Spinal cord (tissue), 10 donors: ENCODE measurements around the gene IGLL5. TPM values are rescaled to one million over a fixed set of nuclear protein-coding genes. Genes with fewer than 3 reads are reported as not detected.

Experiments
- DNase-seq, 6 donors: peaks; one replicate each; pipeline versions ENCODE4 v3.0.0 to v3.0.0-alpha.2; 2013 to 2015; ENCODE audit warnings: low spot score in 6 of 6, low read depth in 4 of 6
- H3K27ac ChIP-seq: one replicate; pipeline ENCODE4 v1.5.1; 2013; ENCODE audit warnings: low read depth, low read length, control low read depth
- H3K27me3 ChIP-seq: one replicate; pipeline ENCODE4 v1.6.1; 2013; ENCODE audit warnings: low read length; ENCODE audit not compliant: control insufficient read depth, insufficient read depth
- H3K36me3 ChIP-seq: one replicate; pipeline ENCODE4 v1.6.1; 2013; ENCODE audit warnings: low read length; ENCODE audit not compliant: control insufficient read depth, insufficient read depth
- H3K4me1 ChIP-seq: one replicate; pipeline ENCODE4 v1.6.1; 2013; ENCODE audit warnings: low read length; ENCODE audit not compliant: control insufficient read depth, insufficient read depth
- H3K4me3 ChIP-seq: one replicate; pipeline ENCODE4 v1.5.1; 2013; ENCODE audit warnings: low read depth, low read length, control low read depth
- H3K9me3 ChIP-seq: one replicate; pipeline ENCODE4 v1.6.1; 2013; ENCODE audit warnings: low read length; ENCODE audit not compliant: control insufficient read depth, insufficient read depth
- WGBS: methylation state at CpG from one replicate; pipeline ENCODE4 v1.1.5; 2013; ENCODE audit warnings: missing lambda C conversion rate; ENCODE audit not compliant: insufficient coverage; 5-methylcytosine and 5-hydroxymethylcytosine counted together
- polyA plus RNA-seq, 2 donors: library from polyadenylated mRNA; unstranded; fragments of 120-200 nt; gene quantifications; one replicate each; pipeline ENCODE4 v1.2.1, GENCODE V29; 2013; ENCODE audit not compliant: insufficient read length in 2 of 2
- total RNA-seq, 2 donors: library from RNA; depleted of rRNA in 1 of 2; stranded (reverse); fragments of 120-200 nt in 1 of 2; fragments of >200 nt in 1 of 2; gene quantifications; one replicate each; pipeline versions ENCODE4 v1.2.3 to v1.2.4, GENCODE V29; 2013 to 2014
- donor health status: healthy.

Gene IGLL5
- total and polyA plus RNA-seq, 4 donors = 0.99 TPM; not detected in 3

DNA sequence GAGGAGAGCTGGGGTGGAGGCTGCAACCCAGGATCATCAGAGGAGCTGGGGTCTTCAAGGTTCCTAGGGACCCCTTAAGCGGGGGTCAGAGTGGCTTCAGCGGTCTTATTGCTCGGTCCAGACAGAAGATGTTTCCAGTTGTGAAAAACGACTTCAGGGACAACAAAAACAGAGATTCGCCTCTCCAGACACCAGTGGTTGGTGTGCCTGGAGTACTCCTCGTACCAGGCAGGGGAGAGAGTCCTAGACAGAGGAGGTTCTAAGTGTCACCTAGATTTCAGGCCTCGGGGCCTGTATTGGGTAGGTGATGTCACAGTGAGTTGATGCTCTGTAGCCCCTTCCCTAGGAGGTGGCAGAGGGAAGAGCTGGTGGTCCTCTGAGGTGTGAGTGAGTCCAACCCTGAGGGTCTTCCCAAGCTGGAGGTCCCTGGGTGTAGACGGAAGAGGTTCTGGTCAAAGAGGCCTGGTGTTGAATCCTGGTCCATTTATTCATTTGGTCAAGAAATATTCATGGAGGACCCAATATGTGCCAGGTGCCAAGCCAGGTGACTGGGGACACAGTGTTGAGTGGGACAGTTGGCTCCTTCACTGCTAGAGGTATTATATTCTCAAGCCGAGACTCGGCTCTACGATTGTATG is 4.4 kb upstream of the IGLL5 start:
- Histone ChIP-seq H3K27me3 (no peaks in the 10 kb centered on the region), H3K27ac (no peak overlapping the region), H3K4me1 (no peaks in the 10 kb centered on the region), H3K9me3 (no peaks in the 10 kb centered on the region), H3K4me3 (no peak overlapping the region), H3K36me3 (no peaks in the 10 kb centered on the region)
- DNase-seq = no peak
- 89% methylated on average over 11 of the region's 11 CpGs for WGBS

DNA sequence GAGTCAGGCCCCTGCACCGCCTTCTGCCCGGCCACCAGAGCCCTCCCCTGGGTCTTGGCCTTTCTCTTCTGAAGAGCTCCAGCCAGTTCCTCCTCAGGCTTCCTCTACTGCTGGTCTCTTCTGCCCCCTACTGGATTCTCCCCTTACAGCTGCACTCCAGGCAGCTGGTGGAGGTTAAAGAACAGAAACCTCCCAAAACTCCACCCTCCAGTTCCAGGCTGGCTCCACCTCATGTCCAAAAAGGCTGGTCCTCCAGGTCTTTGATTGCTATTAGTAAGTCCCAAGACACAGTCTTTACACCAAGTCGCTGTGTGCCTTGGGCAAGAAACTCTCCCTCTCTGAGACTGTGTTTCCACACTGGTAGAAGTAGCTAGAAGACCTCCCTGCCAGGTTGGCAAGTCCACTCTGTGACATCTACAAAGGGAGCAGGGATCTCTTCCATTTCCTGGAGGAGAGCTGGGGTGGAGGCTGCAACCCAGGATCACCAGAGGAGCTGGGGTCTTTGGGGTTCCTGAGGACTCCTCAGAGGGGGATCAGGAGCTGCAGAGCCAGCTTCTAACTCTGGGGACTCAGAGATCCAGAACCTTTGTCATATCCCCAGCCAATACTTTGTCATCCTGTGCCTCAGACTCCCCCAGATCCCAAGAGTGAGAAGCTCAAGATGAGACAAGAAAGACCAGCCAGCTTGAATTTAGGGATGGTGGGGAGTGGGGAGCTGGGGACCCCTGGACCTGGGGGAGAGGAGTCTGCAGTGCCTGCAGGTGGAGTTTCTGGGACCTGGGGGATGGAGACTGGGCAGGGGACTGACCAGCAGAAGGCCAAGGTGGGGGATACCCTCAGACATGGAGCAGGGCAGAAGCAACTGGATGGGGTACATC is 3.4 kb upstream of the IGLL5 start:
- no peaks in the 10 kb centered on the region for H3K36me3 ChIP-seq
- 29% methylated on average over 2 of the region's 3 CpGs for WGBS
- H3K4me3 ChIP-seq = no peak overlapping the region
- H3K9me3 ChIP-seq = no peaks in the 10 kb centered on the region
- no peak overlapping the region for H3K27ac ChIP-seq
- DNase-seq = peak in 4 of 6 donors; percentile 9 to 60 (median 32)
- H3K4me1 ChIP-seq = no peaks in the 10 kb centered on the region
- H3K27me3 ChIP-seq = no peaks in the 10 kb centered on the region

DNA sequence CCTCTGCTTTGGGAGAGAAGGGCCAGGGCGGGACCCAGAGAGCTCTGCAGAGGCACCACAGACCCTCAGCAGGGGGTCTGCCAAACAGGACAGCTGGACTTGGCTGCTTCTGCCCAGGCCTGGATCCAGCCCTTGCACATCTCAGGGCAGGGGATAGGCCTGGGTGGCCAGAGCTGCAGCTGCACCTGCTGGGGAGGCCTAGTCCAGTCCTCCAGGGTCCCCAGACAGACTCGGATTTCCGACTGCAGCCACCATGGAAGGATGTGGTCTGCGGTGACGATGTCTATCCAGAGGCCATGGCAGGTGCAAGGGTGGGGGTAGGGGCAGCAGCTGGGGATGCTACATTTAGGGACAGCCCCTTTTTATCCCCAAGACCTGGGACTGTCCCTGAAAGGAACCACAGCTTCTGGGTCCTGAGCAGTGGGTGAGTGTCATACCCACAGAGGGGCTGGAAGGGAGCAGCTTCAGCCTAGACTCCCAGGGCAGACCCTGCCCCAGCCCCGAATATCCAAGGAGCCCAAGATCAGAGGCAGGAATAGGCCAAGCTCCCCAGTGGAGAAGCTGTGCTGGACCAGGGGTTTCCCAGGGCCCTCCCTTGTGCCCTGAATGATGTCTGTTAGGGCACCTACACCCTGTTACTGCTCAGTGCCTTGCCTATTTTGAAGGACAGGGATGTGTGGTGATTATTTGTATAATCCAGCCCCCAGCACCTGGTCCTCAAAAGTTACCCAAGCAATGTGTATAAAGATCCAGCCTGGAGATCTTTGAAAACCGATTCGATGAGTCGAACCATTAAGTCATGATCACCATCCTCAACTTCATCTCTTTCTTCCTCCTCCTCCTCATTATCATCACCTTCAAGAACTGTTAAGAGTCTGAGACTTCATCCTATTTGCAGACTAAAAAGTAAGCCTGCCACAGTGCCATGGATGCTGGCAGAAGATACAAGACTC is 2.5 kb upstream of the IGLL5 start:
- H3K4me3 ChIP-seq = no peak overlapping the region
- no peak for DNase-seq
- no peaks in the 10 kb centered on the region for H3K9me3 ChIP-seq
- H3K36me3 ChIP-seq = no peaks in the 10 kb centered on the region
- H3K27me3 ChIP-seq = no peaks in the 10 kb centered on the region
- H3K27ac ChIP-seq = no peak overlapping the region
- no peaks in the 10 kb centered on the region for H3K4me1 ChIP-seq
- WGBS = 87% methylated on average over 9 of the region's 9 CpGs

DNA sequence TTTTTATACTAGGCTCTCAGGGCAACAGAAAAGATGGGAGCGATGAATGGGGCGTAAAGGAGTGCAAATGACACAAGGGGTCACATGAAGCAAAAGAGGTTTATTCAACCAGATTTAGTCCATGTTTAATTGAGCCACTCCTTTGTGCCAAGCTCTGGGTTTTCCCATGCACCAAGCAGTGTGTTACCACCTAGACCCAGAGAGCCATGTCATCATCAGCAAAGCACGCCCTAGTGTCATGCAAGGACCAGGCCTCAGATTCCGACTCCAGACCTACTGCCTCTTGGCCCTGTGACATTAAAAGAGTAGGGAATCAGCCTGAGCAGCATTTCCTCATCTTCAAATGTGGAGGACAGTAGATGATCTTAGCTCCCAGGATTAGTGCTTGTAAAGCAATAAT is 1.1 kb upstream of the IGLL5 start:
- no peaks in the 10 kb centered on the region for H3K36me3 ChIP-seq
- no peaks in the 10 kb centered on the region for H3K9me3 ChIP-seq
- no peak overlapping the region for H3K4me3 ChIP-seq
- H3K27me3 ChIP-seq = no peaks in the 10 kb centered on the region
- DNase-seq = no peak
- H3K4me1 ChIP-seq = no peaks in the 10 kb centered on the region
- no peak overlapping the region for H3K27ac ChIP-seq
- 86% methylated on average over 4 of the region's 4 CpGs for WGBS

DNA sequence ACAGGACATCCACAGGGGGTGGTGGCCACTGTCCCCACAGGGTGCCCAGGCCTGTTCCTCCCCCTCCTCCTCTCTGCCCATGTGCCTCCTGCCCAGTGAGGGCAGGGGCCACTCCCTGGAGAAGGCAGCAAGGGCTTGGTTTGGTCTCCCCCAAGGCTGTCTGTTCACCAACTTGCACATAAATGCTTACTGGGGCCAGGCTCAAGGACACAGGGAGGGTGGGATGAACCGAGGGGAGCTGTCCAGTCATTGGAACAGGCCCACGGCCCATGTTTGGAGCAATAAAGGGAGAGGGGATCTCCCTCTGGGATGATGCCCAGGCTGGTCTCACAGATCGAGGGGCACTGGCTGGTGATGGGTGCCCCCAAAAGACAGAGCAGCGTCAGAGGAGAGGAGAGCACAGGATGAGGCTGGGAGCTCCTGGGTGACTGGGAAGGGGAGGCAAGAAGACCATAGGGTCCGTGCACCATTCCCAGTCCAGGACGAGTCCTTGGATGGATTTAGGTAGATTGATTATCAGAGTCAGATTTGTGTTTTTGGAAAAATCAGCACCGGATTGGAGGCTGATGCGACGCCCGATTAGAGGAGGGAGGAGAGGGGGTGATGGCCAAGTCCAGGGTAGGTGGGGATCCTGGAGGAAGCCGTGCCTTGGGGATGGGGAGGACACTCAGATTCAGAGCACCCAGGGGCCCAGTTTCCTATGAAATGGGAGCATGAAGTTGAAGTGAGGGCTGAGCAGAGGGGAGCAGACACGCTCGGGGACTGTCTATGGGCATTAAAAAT is 1.1 kb downstream of the IGLL5 start:
- Histone ChIP-seq H3K9me3 (no peaks in the 10 kb centered on the region), H3K36me3 (no peaks in the 10 kb centered on the region), H3K4me1 (no peaks in the 10 kb centered on the region), H3K27me3 (no peaks in the 10 kb centered on the region), H3K4me3 (no peak overlapping the region), H3K27ac (no peak overlapping the region)
- 80% methylated on average over 13 of the region's 13 CpGs for WGBS
- no peak for DNase-seq

DNA sequence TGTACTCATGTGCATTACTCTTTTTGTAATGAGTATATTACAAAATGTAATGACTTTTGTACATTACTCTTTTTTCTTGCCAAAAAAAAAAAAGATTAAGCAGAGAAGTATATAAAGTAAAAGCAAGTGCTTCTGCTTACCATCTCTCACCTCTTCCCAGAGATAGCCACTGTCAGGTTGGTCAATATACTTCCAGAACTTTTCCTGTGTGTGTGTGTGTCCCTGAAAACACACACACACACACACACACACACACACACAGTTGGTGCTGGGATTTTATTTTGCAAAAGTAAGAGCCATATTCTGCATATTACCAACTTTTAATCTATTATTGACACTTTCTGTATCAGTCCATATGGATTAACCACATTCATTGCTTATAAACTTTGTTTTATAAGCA is 2.5 kb downstream of the IGLL5 start:
- Histone ChIP-seq H3K9me3 (no peaks in the 10 kb centered on the region), H3K4me1 (no peaks in the 10 kb centered on the region), H3K27ac (no peak overlapping the region), H3K36me3 (no peaks in the 10 kb centered on the region), H3K27me3 (no peaks in the 10 kb centered on the region), H3K4me3 (no peak overlapping the region)
- DNase-seq = no peak

DNA sequence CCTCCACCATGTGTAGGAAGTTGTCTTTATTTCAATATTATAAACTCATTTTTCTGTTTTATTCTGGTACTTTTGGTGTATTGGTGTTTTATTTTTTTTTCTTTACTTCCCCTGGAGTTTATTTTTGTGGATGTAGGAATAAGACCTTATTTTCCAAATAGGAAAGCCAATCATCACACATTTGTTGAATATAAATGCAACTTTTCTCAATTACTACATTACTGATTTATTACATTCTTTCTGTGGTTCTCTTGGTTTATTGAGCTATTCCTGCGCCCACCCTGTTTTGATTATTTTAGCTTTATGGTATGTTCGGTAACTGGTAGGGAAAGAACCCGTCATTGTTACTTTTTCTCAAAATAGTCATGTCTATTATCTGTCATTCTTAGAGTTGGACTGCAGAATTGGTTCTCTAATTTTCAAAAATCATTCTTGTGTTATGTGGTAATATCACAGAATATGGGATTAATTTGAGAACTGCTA is 3.6 kb downstream of the IGLL5 start:
- no peak overlapping the region for H3K4me3 ChIP-seq
- no peaks in the 10 kb centered on the region for H3K36me3 ChIP-seq
- no peaks in the 10 kb centered on the region for H3K9me3 ChIP-seq
- WGBS = no CpG with 5 or more reads among the region's 3 CpGs
- H3K27me3 ChIP-seq = no peaks in the 10 kb centered on the region
- no peak for DNase-seq
- no peak overlapping the region for H3K27ac ChIP-seq
- H3K4me1 ChIP-seq = no peaks in the 10 kb centered on the region

DNA sequence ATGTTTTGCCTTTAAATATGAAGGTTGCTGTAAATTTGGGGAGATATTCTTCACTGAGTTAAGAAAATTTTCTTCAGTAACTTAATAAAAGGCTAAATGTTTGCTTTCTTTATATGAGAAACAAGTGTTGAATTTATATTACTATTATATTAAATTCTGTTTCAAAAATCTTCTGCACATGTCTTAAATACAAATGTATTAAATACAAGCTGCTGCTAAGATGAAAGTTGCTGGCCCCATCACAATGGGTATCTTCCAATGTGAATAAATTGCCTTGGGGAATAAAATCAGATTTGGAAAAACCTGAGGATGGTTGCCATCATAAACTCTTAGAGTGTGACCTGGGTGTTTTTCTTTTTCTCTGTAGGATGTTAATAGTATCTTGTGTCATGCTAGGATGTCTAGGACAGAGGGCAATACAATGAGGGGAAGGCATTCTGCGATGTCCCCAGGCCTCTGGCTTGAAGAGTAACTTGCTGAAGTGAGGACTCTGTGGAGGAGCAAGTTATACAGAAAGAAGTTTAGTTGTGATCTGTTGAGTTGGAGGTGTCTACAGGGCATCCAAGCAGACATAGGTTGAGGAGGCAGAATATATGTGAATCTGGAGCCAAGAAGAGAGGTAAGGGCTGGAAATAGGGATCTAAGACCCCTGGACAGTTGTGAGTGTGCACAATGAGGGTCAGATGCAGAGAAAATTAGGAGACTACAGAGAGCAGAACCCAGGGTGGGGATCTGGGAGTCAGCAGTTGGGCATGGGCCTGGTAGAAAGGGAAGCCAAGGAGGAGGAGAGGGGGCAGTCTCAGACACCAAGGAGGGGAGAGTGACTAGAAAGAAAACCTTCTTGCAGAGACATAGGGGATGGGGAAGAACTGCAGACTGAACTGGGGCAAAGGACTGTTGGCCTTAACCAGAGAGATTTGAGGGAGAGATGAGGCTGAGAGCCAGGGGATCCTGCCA is 4.8 kb downstream of the IGLL5 start:
- no peak for DNase-seq
- no peaks in the 10 kb centered on the region for H3K9me3 ChIP-seq
- H3K4me1 ChIP-seq = no peaks in the 10 kb centered on the region
- H3K27ac ChIP-seq = no peak overlapping the region
- no peak overlapping the region for H3K4me3 ChIP-seq
- H3K36me3 ChIP-seq = no peaks in the 10 kb centered on the region
- WGBS = 100% methylated on average over 1 of the region's 1 CpG
- no peaks in the 10 kb centered on the region for H3K27me3 ChIP-seq
